ENCODE data around the gene ZIC1.

DNA sequence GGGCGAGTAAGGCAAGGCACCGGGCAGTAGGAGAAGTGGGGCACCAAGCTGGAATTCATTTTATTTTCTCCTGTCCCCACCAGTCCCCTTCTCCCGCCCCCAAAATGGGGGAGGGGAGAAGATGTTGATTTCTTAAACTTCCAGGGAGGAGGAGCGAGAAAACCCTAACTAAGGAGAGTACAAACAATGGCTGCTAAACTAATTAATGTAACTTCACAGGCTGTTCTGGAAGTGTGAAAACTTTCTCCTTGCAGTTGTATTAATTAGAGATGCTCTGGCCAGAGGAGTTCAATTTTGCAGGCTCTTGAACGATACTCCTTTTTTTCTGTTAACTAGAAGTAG lies 14.3 kb upstream of the ZIC1 start:
- TF ChIP-seq, protein P1, sequence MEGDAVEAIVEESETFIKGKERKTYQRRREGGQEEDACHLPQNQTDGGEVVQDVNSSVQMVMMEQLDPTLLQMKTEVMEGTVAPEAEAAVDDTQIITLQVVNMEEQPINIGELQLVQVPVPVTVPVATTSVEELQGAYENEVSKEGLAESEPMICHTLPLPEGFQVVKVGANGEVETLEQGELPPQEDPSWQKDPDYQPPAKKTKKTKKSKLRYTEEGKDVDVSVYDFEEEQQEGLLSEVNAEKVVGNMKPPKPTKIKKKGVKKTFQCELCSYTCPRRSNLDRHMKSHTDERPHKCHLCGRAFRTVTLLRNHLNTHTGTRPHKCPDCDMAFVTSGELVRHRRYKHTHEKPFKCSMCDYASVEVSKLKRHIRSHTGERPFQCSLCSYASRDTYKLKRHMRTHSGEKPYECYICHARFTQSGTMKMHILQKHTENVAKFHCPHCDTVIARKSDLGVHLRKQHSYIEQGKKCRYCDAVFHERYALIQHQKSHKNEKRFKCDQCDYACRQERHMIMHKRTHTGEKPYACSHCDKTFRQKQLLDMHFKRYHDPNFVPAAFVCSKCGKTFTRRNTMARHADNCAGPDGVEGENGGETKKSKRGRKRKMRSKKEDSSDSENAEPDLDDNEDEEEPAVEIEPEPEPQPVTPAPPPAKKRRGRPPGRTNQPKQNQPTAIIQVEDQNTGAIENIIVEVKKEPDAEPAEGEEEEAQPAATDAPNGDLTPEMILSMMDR (IDR thresholded peaks at IDR 0.05) = no peak
- TF ChIP-seq POLR2AphosphoS5 (IDR thresholded peaks at IDR 0.05) = no peak

Data from suprapubic skin (tissue), 3 donors.